Breast epithelium (tissue), 4 donors: Measurements from ENCODE around the gene TAF1. TPM values are rescaled to one million over a fixed set of nuclear protein-coding genes. Genes with fewer than 3 reads are reported as not detected.

Experiments used
- DNase-seq, 2 donors: peaks; one replicate each; pipeline ENCODE4 v3.0.0-alpha.2; 2019; ENCODE audit warnings: low spot score in 2 of 2
- H3K27ac ChIP-seq, 2 donors: fragments of 200-600 bp; sonication (generic) in 1 of 2; one replicate each; pipeline ENCODE4 v1.5.1; 2016 to 2019; ENCODE audit warnings: mild to moderate bottlenecking in 1 of 2
- H3K27me3 ChIP-seq, 2 donors: fragments of 200-600 bp; sonication (generic) in 1 of 2; one replicate each; pipeline versions ENCODE4 v1.5.1 to v1.6.0; 2017 to 2019; ENCODE audit warnings: control low read depth in 1 of 2, mild to moderate bottlenecking in 1 of 2
- H3K36me3 ChIP-seq: fragments of 200-600 bp; one replicate; pipeline ENCODE4 v1.5.1; 2019
- H3K4me1 ChIP-seq, 2 donors: fragments of 200-600 bp; sonication (generic); one replicate each; pipeline ENCODE4 v1.5.1; 2016 to 2019; ENCODE audit warnings: control low read depth in 1 of 2
- H3K4me3 ChIP-seq, 3 donors: fragments of 200-600 bp; sonication (generic); 1 replicate in 2 of 3; 2 replicates in 1 of 3; pipeline ENCODE4 v1.5.1; 2016 to 2019; ENCODE audit warnings: mild to moderate bottlenecking in 3 of 3, moderate library complexity in 2 of 3
- H3K9me3 ChIP-seq, 2 donors: fragments of 200-600 bp; sonication (generic) in 1 of 2; one replicate each; pipeline ENCODE4 v1.5.1; 2016 to 2019; ENCODE audit warnings: control low read depth in 1 of 2
- POLR2A ChIP-seq: fragments of 450-650 bp; IDR thresholded peaks from one replicate; pipeline ENCODE4 v1.6.1; 2016; ENCODE audit warnings: antibody characterized with exemption, mild to moderate bottlenecking, moderate library complexity
- POLR2AphosphoS5 ChIP-seq, 3 donors: sonication (generic); formaldehyde crosslinking; IDR thresholded peaks; one replicate each; pipeline ENCODE4 v1.6.1; 2017; ENCODE audit warnings: antibody characterized with exemption in 3 of 3
- intact Hi-C: fragments of 100-400 bp; cut with DNase I; formaldehyde crosslinking; loops from one replicate; pipeline ENCODE4 v1.15.1; 2023; ENCODE audit warnings: low total_unique reads
- total RNA-seq, 3 donors: library from RNA; depleted of rRNA; stranded (reverse); fragments of >200 nt; gene quantifications; one replicate each; pipeline ENCODE4 v1.1.0, GENCODE V29; 2016
- TF ChIP-seq, protein P1 (sequence below), 3 donors: fragments of 450-650 bp; IDR thresholded peaks; one replicate each; pipeline ENCODE4 v1.5.1; 2016 to 2017; ENCODE audit warnings: antibody characterized with exemption in 3 of 3, mild to moderate bottlenecking in 3 of 3, moderate library complexity in 3 of 3

TAF1 gene
- total RNA-seq, 3 donors from 2014 or later = 54.4 to 71.0 (median 60.6) TPM

DNA sequence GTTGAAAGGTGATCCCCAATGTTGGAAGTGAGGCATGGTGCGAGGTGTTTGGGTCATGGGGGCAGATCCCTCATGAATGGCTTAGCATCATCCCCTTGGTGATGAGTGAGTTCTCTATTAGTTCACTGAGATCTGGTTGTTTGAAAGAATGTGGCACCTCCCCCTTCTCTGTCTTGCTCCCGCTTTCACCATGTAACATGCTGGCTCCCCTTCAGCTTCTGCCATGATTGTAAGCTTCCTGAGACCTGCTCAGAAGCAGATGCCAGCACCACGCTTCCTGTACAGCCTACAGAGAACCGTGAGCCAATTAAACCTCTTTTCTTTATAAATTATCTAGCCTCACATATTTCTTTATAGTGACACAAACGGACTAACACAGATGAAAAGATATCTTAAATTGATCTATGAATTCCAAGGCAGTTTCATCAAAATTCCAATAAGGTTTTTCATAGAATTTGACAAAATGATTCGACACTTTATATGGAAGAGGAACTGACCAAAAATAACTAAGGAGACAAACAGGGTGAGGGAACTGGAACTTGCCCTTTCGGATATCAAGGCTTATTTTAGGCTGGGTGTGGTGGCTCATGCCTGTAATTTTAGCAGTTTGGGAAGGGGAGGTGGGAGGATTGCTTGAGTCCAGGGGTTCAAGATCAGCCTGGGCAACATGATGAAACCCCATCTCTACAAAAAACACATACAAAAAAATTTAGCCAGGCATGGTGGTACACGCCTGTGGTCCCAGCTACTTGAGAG is 109.8 kb downstream of the TAF1 start:
- Histone ChIP-seq H3K9me3 (no peaks in the 10 kb centered on the region), H3K36me3 (no peaks in the 10 kb centered on the region), H3K27me3 (peaks cover 0 to 13% of the 10 kb centered on the region in 2 donors), H3K27ac (no peak overlapping the region), H3K4me3 (no peak overlapping the region), H3K4me1 (no peaks in the 10 kb centered on the region)
- no peak for DNase-seq
- TF ChIP-seq POLR2AphosphoS5 (IDR thresholded peaks at IDR 0.05) = no peak
- intact Hi-C loops = no loop called here

DNA sequence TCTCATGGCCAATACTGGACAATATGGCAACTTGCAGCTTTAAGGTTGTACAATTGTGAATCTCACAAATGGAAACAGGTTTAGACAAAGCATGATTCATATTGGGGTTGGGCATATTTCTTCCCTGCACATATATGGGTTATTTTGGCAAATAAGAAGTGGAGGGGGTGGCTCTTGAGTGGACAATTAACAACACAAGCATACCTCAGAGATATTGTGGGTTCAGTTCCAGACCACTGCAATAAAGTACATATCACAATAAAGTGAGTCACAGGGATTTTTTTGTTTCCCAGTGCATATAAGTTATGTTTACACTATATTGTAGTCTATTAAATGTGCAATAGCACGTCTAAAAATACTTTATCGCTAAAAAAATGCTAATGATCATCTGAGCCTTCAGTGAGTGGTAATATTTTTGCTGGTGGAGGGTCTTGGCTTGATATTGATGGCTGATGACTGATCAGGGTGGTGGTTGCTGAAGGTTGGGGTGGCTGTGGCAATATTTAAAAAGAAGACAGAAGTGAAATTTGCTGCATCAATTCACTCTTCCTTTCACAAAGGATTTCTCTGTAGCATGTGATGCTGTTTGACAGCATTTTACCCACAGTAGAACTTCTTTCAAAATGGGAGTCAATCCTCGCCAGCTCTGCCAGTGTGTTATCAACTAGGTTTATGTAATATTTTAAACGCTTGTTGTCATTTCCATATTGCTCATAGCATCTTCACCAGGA is 116.2 kb downstream of the TAF1 start:
- H3K27me3 ChIP-seq = no peaks in the 10 kb centered on the region
- intact Hi-C loops = no loop called here
- H3K4me1 ChIP-seq = no peaks in the 10 kb centered on the region
- no peak for DNase-seq
- no peak overlapping the region for H3K27ac ChIP-seq
- no peaks in the 10 kb centered on the region for H3K36me3 ChIP-seq
- TF ChIP-seq POLR2AphosphoS5 (IDR thresholded peaks at IDR 0.05) (no peak), POLR2A (no peak)
- TF ChIP-seq, protein P1, sequence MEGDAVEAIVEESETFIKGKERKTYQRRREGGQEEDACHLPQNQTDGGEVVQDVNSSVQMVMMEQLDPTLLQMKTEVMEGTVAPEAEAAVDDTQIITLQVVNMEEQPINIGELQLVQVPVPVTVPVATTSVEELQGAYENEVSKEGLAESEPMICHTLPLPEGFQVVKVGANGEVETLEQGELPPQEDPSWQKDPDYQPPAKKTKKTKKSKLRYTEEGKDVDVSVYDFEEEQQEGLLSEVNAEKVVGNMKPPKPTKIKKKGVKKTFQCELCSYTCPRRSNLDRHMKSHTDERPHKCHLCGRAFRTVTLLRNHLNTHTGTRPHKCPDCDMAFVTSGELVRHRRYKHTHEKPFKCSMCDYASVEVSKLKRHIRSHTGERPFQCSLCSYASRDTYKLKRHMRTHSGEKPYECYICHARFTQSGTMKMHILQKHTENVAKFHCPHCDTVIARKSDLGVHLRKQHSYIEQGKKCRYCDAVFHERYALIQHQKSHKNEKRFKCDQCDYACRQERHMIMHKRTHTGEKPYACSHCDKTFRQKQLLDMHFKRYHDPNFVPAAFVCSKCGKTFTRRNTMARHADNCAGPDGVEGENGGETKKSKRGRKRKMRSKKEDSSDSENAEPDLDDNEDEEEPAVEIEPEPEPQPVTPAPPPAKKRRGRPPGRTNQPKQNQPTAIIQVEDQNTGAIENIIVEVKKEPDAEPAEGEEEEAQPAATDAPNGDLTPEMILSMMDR (IDR thresholded peaks at IDR 0.05) = no peak
- H3K4me3 ChIP-seq = no peak overlapping the region
- H3K9me3 ChIP-seq = no peaks in the 10 kb centered on the region

DNA sequence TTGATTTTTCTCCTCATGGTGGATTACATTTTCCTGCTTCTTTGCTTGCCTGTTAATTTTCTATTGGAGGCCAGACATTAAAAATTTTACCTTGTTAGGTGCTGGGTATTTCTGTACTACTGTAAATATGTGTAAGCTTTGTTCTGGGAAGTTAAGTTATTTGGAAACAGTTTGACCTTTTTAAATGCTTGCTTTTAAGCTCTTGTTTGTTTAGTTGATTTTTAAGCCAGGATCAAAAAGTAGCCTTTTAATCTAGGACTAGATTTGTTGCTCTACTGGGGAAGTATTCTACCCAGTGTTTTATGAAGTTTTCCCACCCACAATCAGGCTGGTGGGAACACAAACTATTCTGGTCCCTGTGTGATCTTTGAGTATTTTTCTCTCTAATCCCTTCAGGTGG is 121.7 kb downstream of the TAF1 start:
- intact Hi-C loops = no loop called here
- no peaks in the 10 kb centered on the region for H3K4me1 ChIP-seq
- no peak for DNase-seq
- TF ChIP-seq POLR2AphosphoS5 (IDR thresholded peaks at IDR 0.05) (no peak), POLR2A (no peak)
- TF ChIP-seq, protein P1 (IDR thresholded peaks at IDR 0.05) = no peak
- H3K9me3 ChIP-seq = no peaks in the 10 kb centered on the region
- no peak overlapping the region for H3K27ac ChIP-seq
- no peaks in the 10 kb centered on the region for H3K36me3 ChIP-seq
- no peak overlapping the region for H3K4me3 ChIP-seq
- peaks cover 0 to 8% of the 10 kb centered on the region in 2 donors for H3K27me3 ChIP-seq

DNA sequence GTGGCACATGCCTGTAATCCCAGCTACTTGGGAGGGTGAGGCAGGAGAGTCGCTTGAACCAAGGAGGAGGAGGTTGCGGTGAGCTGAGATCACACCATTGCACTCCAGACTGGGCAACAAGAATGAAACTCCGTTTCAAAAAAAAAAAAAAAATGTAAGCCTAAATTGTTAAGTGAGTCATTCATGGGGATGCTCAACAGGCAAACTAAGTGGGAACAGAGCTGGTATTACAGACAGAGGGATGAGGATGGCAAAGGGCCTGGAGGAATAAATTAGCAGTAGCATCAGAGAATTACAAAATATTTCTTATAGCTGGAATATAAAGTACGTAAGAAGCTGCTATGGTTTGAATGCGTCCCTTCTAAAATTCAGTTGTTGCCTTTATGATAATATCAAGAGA is 123.4 kb downstream of the TAF1 start:
- DNase-seq = no peak
- intact Hi-C loops = no loop called here
- no peaks in the 10 kb centered on the region for H3K9me3 ChIP-seq

DNA sequence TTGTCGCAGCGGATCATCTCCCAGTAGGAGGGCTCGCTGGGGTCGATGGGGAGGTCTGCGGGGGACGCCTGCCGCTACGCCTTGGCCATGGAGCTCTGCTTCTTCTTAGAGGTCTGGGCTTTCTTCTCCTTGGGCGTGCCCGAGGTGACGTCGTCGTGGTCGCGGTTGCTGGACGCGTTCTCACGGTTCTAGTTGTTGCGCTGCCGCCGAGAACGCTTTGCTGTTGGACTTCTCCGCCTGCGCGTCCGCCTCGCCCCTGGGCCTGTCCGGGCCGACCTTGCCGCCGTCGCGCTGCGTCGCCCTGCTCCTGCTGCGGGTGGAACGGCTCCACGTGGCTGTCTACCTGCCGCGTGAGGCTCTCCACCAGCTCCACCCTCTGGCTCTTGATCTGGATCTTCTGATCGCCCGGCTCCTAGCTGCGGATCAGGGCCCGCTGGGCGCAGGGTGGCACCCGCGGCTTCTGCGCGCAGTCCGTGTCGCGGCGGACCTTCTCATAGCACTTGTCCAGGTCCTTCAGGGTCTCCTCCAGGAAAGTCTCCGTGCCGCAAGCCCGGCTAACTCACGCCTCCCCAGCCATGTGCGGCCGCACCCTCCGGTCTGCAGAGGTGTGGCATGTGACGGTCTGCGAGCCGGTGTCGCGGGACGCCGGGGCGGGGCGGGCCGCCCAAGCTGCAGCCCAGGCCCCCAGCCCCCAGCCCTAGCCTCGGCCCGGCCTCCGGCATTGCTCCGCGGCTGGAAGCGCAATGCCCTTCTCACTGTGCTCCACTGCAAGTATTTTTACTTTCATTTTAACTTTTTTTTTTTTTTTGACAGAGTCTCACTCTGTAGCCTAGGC is 126.3 kb downstream of the TAF1 start:
- Histone ChIP-seq H3K27me3 (peaks cover 0 to 13% of the 10 kb centered on the region in 2 donors), H3K4me3 (peak overlapping the region; percentile 54 to 71 (median 60)), H3K36me3 (no peaks in the 10 kb centered on the region), H3K4me1 (no peaks in the 10 kb centered on the region), H3K27ac (peak overlapping the region; percentile 1 to 10), H3K9me3 (no peaks in the 10 kb centered on the region)
- TF ChIP-seq, protein P1 (IDR thresholded peaks at IDR 0.05) = no peak
- TF ChIP-seq POLR2AphosphoS5 (IDR thresholded peaks at IDR 0.05) (no peak), POLR2A (no peak)
- intact Hi-C loops = no loop called here
- no peak for DNase-seq

More for the DNA sequence above, 123.4 kb downstream of the TAF1 start:
- no peak overlapping the region for H3K27ac ChIP-seq
- H3K4me1 ChIP-seq = no peaks in the 10 kb centered on the region
- no peak for TF ChIP-seq POLR2AphosphoS5 (IDR thresholded peaks at IDR 0.05)
- TF ChIP-seq, protein P1 (IDR thresholded peaks at IDR 0.05) = no peak
- TF ChIP-seq POLR2A = no peak
- no peak overlapping the region for H3K4me3 ChIP-seq
- H3K36me3 ChIP-seq = no peaks in the 10 kb centered on the region
- peaks cover 0 to 13% of the 10 kb centered on the region in 2 donors for H3K27me3 ChIP-seq
